Activated CD4-positive, alpha-beta T cell treated with anti-CD3 and anti-CD28 coated beads for 48 hours (primary cell): ENCODE results near the gene NAE1.

Source experiments
- DNase-seq: peaks from one replicate; pipeline ENCODE4 v3.0.0-alpha.2; 2020

The NAE1 gene

DNA sequence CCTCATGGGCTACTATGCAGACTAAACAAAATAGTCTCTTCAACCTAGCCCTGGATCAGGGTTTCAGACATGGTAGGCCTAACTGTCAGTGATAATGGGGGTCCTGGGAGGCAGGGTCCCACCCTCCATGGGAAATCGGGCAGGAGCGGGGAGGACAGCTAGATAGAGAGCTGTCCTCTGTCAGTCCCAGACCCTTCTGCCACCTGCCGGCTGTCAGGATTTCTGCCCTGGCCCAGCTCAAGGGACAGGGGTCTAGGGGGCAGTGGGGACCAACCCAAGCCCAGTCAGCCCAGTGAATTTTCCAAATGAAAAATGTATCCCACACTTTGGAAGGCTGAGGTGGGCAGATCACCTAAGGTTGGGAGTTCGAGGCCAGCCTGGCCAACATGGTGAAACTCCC lies 18.8 kb upstream of the NAE1 start:
- no peak for DNase-seq

DNA sequence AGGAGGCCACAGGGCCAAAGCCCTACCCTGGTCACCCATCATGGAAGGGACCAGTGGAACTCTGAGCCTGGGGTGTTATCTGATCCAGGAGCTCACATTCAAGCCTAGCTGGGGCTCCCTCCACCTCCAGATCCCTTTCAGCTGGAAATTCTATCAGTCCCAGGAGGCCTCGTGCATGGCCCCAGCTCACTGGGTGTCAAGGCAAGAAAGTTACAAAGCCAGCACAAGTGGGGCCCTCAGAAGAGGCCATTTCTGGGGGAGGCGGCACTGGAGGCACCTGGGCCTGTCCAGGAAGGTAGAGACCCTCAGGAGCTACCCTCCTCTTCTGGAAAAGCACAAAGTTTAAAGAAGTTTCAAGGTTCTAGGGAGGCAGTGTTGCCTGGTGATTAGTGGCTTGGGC lies 18.2 kb upstream of the NAE1 start:
- DNase-seq = no peak

DNA sequence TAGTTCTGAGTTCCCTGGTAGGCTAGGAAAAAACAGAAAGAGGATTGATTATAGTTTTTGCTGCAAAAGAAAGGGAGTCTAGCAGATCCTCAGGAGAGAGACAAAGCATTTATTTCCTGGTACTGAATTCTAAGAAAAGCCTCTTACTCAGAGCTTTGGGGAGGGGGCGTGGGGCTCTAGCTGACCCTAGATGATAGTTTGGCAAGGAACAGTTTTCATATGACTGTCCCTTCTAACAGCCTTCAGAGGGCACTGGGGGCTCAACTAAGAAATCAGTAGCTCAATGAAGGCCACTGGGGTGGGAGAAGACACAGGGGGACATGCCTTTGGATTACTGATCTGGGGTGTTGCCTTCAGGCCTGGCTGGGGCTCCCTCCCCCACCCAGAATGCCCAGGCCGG lies 17.4 kb upstream of the NAE1 start:
- no peak for DNase-seq

DNA sequence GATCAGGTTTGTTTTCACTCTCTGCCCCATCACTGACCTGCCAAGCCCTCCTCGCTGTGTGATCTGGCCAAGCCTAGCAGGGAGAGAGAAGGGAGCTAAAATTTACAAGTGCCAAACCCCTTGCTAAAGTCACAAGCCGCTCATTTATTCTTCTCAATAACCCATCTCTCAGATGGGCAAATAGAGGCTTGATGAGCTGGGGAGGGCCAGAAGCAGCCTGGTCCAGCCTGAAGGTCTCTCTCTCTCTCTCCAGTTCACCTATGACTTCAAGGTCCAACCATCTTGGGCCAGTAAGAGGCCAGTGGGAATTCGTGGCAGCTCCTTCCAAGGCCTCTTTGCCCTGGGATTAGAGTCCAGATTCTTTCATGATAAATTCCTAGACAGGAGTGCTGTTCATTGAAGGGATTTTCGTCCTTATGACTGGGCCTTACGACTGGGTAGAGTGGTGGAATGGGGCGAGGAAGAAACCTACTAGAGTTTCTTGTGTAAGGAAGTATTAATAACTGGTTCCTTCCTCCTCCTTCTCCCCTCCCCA lies 16.8 kb upstream of the NAE1 start:
- no peak for DNase-seq

DNA sequence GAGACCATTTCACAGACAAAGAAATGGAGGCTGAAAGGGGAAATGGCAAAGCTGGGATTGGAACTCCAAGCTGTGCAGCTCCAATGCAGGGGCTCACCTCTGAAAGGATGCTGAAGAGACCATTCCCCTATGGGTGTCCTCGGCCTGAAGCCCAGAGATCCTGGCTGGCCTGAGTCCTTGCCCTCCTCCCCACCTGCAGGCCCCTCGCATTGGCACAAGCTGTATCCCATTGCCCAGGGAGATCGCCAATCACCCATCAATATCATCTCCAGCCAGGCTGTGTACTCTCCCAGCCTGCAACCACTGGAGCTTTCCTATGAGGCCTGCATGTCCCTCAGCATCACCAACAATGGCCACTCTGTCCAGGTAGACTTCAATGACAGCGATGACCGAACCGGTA lies 16.1 kb upstream of the NAE1 start:
- DNase-seq = no peak

DNA sequence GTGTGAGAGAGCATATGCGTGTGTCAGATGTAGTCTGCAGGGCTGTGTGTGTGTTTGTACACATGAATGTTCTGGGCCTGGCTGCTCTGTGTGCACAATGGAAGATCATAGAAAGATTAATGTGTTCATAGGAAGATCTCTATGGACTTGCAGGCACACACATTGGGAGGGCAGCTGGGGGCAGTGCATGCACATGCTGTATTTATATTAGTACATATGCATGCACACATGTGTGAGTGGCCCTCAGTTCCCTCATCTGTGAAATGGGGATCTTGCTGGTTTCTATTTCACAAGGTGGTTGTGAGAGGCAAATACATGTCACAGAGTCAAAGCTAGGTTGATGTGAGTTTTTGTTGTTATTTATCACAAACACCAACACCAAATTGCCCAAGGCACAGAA lies 15.5 kb upstream of the NAE1 start:
- no peak for DNase-seq

DNA sequence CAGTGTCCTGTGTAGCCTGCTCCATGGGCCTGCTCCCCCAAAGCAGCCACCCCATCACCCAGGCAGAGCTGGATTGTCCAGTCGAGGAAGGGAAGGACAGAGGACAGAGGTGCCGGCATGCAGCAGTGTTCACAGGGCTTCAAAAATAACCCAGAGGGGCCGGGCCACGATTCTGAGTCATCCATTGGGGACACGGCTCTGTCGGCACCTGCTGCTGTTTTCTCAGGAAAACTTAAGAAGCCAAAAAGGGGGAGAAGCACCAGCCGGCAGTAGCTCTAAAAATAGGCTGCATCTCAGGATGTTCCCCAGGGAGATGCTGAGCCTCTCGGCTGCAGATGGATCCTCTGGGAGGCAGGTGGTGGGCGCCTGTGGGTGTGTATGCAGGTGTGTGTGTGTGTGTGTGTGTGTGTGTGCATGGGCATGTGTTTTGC lies 15.0 kb upstream of the NAE1 start:
- DNase-seq = no peak

DNA sequence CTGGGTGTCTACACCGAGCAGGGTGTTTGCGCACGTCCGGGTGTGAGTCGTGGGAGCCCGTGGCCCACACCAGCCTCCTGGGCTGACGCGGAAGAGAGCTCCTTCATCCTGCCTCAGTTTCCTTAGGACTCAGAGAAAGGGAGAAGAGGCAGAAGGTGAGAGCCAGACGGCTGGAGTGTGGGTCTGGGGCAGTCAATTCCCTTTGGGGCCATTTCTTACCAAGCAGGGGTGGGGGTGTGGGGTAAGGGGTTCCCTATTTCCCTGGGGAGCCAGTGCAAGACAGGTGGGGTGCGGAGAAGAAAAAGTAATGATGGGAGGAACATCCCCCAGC lies 14.3 kb upstream of the NAE1 start:
- DNase-seq = no peak

DNA sequence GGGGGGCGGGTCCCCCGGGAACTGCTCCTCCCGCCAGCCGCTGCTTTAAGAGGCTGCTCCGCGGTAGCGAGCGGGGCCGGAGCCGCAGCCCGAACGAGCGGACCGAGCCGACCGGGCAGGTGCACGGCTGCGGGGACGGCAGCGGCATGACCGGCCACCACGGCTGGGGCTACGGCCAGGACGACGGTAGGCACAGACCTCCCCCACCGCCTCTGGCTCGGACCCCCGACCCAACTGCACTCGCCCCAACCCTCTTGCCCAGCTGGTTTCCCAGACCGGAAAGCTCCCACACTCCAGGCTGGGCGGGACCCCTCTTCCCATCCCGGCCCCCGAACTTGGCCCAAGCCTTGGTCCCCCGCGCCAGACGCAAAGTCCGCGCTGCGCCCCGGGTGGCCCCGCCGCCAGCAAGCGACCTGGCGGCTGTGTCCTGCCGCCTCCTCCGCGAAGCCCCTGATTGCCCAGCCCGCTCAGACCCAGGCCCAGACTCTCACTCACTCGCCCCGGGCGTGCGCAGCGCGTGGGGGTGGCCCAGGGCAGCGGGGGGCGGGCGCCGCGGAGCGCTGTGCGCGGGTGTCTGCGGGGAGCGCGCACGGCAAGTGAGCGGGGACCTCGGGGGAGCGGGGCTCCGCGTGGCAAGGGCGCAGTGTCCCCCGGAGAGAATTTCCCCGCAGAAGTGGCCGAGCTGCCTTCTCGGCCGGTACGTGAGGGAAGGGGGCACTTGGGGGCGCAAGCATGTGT lies 13.7 kb upstream of the NAE1 start, which contains the start of gene CA7:
Gene CA7, plus strand, starts transcription at position 73 of the 738 bp plus-strand sequence. Its CDS starts 74 bp downstream, at position 147.
- DNase-seq = no peak

DNA sequence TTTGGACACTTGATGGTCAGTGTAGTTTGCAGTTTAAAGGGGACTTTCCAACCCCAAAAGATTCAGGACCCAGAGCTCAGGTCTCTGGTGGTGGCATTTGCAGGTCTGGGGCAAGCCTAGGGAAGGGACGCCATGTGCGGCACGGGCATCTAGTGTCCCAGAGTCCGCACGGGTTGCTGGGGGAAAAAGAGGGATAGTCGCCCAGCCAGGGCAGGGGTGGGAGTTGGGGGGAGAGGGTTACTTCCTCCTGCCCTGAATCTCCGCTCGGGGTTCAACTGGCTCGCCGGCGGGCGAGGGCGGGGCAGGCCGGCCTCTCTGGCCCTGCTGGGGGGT lies 13.2 kb upstream of the NAE1 start:
- no peak for DNase-seq

DNA sequence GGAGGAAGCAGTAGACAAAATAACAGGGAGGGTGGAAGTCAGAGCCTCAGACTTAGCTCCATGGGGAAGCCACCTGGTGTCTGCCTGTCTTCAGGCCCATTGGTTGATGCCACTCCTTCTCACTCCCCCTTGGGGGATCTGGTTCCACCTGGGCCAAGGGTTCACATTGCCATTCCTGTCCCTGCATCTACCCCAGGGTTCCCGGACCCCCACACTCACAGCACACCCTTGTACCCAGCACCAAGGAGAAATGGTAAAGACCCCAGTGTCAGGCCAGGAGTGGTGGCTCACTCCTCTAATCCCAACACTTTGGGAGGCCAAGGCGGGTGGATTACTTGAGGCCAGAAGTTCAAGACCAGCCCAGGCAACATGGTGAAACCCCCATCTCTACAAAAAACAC lies 12.4 kb upstream of the NAE1 start:
- DNase-seq = no peak

DNA sequence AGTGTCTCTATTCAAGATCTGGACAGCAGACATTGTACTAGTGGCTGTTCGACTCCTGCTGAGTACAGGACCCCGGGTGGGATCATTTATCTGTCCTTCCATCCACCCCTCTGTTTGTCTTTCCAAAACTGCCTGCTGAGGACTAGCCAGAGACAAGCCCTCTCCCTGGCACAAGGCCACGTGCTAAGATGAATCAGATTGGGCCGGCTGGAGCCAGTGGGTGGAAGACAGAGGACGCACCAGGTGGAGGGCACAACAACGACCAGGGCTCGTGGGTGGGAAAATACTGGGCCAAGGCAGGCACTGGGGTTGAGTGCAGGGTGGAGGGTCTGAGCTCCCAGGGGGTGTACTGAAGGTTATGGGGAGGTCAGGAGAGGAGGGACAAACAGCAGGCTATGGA lies 12.0 kb upstream of the NAE1 start:
- DNase-seq = no peak

DNA sequence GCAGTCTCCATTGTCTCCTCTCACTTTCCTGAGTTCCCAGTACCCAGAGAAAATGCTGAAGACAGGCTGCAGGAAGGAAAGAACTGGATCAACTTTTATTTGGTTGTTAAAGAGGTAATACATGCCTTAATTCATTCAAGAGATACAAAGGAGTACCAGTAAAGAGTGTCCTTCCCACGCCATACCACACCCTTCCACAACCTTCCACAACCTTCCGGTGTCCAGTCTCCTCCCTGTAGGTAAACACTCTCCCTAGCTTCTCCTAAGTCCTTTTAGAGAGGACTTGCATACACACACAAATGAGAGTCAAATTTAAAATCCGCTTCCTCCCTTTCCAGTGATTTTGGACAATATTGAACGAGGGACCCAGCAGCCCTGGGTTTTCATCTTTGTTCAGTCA lies 10.6 kb upstream of the NAE1 start:
- DNase-seq = no peak

DNA sequence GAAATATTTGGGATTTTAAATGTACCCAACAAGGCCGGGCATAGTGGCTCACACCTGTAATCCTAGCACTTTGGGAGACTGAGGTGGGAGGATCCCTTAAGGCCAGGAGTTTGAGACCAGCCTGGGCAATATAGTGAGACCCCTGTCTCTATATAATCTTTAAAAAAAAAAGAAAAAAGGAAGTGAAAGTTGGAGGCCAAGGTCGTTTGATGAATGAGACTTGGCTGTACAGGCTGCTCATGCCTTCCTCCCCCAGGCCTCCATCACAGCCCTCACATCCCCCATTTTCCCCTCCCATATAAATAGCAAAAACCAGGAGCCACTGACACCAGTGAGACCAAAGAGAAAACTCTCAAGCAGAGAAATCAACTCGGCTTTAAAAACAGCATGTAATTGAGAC lies 10.1 kb upstream of the NAE1 start:
- no peak for DNase-seq

DNA sequence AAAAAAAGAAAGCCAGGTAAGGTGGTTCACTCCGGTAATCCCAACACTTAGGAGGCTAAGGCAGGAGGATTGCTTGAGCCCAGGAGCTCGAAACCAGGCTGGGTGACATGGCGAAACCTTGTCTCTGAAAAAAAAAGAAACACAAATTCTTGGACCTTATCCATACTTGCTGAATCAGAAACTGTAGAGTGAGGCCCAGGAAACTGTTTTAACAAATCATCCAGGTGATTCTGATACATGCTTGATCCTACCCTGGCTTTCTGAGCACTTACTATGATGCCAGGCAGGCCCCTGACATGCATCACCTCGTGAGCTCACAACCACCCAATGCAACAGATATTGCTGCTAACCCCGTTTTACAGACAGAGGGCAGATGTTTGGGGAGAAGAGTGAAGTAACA lies 4.0 kb upstream of the NAE1 start:
- DNase-seq = no peak

DNA sequence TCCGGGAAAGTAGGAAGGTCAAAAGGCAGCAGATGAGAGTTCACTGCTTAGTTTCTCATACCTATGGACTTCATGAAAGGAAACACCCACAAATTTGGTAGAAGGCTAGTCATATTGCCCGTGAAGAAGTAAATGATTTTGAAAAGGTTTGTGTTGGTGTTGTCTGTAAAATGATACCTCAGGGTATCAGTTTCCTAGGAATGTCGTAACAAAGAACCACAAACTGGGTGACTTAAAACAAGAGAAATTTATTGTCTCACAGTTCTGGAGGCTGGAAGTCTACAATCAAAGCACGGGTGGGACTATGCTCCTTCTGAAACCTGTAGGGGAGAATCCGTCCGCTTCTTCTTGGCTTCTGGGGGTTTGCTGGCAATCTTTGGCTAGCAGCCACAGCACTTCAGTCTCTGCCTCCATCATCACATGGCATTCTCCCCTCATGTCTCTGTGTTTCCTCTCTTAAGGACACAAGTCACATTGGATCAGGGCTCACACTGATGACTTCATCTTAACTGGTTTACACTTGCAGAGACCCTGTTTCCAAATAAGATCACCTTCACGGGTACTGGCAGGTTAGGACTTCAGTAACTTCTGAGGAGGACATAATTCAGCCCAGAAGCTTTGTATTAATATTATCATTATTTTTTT lies 2.0 kb upstream of the NAE1 start:
- DNase-seq = no peak

DNA sequence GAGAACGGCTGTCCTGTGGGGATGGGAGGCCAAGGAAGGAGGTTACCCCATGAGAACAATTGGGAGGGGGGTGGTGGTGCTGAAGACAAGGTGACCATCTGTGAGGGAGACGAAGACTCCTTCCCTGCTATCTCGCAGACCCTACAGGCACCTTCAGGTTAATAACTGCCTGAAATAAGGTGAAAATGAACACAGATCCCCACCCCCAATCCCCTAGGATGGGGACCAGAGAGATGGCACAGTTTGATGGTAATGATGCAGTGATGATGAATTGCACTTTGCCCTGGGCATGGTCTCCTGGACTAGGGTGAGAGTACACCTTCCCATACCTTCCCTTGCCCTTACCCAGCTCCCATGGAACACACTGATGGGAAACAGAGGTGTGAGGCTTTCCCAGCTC lies 1.4 kb upstream of the NAE1 start:
- no peak for DNase-seq

DNA sequence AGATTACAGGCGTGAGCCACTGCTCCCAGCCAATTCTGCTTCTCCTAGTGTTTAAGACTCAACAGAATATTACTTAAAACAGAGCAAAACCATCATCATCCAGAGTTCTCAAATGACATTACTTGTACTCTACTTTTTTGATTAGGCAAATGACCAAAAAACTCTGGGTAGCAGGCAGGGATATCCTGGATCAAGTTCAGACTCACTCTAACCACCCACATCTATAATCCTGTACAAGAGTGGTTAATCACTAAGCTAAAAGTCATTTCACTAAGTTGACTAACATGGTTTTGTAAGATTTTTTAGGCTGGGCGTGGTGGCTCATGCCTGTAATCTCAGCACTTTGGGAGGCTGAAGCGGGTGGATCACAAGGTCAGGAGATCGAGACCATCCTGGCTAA lies 6.8 kb downstream of the NAE1 start:
- DNase-seq = no peak

DNA sequence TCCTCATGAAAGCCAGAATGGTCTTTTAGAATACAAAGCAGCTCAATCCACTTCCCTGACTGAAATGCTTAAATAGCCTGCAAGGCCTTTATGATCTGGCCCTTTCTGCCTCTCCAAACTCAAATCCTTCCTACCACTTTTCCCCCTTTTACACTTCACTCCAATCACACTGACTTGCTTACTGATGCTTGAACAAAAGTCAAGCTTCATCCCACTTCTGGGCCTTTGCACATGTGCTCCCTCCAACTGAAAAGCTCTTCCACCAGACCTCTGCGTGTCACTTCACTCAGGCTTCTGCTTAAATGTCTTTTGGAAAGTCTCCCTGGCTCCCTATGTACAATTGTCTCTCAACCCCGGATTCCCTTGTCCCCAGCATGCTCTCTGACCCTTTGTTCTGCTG lies 16.0 kb downstream of the NAE1 start:
- no peak for DNase-seq

DNA sequence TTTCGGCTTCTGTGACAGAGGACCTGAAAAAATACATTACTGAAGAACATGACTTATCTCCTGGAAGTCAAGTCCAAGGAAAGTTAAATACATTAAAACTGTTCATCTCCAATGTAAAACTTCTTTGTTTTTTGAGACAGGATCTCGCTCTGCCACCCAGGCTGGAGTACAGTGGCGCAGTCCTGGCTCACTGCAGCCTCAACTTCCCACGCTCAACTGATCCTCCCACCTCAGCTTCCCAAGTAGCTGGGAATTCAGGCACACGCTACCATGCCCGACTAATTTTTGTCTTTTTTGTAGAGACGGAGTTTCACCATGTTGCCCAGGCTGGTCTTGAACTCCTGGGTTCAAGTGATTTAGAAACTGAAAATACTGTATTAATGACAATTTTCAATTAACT lies 19.7 kb downstream of the NAE1 start:
- no peak for DNase-seq

DNA sequence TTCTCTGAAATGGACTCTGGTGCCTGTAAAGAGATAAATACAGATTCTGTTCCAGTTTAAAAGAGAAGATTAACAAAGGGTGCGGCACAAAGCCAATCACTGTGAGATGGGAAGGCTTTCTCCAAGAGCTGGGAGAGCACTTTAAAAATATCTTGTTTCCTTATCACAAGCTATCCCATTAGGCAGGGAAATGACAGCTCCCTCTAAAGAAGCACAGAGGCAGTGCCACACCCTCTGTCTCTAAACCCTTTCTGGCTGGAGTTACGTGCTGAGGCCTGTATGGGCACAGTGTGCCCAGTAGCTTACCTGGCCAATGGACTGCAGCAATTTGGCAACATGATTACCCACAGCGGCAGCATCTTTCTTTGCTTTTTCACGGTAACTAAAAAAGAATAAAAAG lies 20.4 kb downstream of the NAE1 start:
- no peak for DNase-seq

DNA sequence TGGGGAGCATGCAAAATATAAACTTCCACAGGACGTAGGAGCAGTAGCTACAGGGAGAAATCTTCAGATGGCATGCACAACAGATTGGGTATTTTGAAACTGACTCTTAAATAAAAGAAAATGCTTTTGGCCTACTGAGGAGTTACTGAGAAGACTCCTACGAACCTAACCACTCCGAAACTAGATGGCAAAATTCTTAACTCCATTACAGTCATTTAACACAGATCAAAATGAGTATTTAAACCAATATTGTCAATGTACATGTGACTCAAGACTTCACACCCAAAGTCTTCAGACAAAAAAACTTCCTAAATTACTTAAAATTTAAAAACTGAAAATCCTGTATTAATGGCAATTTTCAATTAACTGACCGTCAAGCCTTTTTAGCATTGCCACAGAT lies 21.0 kb downstream of the NAE1 start:
- DNase-seq = no peak

DNA sequence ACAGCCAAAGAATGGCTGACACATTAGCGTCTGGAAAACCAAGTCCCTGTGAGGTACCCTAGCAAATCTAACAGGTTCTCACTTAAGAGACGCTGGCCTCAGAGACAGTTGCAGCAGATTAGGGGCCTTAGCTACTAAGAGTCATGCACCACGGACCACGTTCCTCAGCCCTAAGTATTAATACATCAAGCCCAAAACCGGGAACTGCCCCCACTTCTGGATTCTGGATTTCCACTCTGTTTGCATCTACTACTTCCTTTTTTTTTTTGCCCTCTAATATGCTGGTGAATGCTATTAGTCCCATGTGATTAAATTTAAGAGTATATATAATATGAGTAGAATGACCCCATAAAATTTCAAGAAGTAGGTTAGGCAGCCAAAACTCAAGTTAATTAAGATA lies 28.6 kb downstream of the NAE1 start:
- no peak for DNase-seq

DNA sequence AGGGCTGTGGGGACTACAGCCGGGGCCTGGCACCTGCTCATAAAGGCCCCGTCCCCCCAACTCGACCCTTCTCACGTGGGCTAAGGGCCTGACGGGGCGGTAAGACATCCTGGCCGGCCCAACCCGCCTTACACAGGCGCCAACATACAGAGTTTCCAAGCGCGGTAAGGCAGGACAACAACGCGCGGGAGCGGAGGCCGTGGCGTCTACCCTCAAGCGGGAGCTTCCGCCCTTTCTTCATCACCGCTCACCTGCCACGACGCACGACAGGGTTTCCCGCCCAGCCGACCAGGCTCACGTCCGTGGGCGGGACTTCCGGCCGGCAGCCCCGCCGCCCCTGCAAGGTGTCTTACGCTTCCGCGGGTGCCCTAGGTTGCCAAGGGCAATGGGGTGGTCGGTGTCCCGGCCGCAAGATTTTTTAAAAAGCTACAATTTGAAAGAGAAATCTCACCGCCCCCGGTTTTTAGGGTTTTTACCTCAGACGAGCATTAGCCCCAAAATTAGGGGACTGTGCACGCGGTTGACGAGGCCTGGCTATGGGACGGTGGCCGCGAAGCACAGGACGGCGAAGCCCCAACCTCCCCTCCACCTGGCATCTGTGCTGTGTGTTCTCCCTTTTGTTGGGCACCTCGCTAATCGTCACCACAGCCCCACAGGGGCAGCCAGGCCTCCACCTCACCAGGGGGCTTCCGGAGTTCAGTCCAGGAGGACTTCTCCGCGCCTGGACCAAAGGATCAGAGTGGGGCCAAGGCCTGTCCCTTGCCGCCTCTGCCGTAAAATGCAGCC lies 29.3 kb downstream of the NAE1 start, which contains the start of gene TERB1:
Gene TERB1, minus strand, starts transcription at position 265 of the 786 bp plus-strand sequence. CDS start 4,786 bp downstream, outside the sequence.
- DNase-seq = no peak
